ENCODE measurements around the gene SLC38A7.
"Not testable (repeated sequence)": the region's sequence is repeated elsewhere in the genome, so short reads cannot be mapped to it uniquely, and the experiment has no call there.

DNA sequence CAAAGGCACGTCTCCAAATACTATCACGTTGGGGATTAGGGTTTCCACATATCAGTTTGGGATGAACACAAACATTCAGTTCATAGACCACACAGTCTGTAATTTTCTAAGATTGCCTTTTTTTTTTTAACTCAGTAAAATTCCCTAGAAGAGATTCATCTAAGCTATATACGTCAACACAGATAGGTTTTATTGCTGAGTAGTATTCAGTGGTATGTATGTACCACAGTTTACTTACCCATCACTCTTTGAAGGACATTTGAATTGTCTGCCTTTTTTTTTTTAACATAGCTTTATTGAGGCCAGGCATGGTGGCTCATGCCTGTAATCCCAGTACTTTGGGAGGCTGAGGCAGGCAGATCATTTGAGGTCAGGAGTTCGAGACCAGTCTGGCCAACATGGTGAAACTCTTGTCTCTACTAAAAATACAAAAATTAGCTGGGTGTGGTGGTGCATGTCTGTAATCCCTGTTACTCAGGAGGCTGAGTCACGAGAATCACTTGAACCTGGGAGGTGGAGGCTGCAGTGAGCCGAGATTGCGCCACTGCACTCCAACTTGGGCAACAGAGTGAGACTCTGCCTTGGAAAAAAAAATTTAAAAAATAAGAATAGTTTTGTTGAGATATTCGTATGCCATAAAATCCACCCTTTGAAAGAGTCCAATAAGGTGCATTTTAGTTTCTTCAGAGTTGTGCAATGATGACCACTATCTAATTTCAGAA lies 2.6 kb upstream of the SLC38A7 start:
- TF ChIP-seq, protein P1, sequence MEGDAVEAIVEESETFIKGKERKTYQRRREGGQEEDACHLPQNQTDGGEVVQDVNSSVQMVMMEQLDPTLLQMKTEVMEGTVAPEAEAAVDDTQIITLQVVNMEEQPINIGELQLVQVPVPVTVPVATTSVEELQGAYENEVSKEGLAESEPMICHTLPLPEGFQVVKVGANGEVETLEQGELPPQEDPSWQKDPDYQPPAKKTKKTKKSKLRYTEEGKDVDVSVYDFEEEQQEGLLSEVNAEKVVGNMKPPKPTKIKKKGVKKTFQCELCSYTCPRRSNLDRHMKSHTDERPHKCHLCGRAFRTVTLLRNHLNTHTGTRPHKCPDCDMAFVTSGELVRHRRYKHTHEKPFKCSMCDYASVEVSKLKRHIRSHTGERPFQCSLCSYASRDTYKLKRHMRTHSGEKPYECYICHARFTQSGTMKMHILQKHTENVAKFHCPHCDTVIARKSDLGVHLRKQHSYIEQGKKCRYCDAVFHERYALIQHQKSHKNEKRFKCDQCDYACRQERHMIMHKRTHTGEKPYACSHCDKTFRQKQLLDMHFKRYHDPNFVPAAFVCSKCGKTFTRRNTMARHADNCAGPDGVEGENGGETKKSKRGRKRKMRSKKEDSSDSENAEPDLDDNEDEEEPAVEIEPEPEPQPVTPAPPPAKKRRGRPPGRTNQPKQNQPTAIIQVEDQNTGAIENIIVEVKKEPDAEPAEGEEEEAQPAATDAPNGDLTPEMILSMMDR (conservative IDR thresholded peaks at IDR 0.05; ENCODE audit: low read depth, low read length) = not testable (repeated sequence)
- not testable (repeated sequence) for TF ChIP-seq EZH2 (IDR thresholded peaks at IDR 0.05; ENCODE audit: borderline replicate concordance, low read depth, low read length, poor library complexity, severe bottlenecking)
